ENCODE data around the gene TBCD.

- TF ChIP-seq FEZF1 (tag by site-specific recombination; IDR thresholded peaks at IDR 0.05) (no peak), HOXA7 (CRISPR knock-in tag; IDR thresholded peaks at IDR 0.05; ENCODE audit: borderline replicate concordance) (no peak), ZNF521 (tag by site-specific recombination; IDR thresholded peaks at IDR 0.05) (no peak), ZSCAN30 (tag by site-specific recombination; IDR thresholded peaks at IDR 0.05) (no peak), ZNF513 (tag by site-specific recombination; IDR thresholded peaks at IDR 0.05) (no peak), ZNF510 (tag by site-specific recombination; IDR thresholded peaks at IDR 0.05; ENCODE audit: insufficient replicate concordance) (no peak), WT1 (tag by site-specific recombination; IDR thresholded peaks at IDR 0.05) (no peak), PBX3 (CRISPR knock-in tag; IDR thresholded peaks at IDR 0.05) (no peak), ZNF24 (tag by site-specific recombination; IDR thresholded peaks at IDR 0.05) (no peak), KLF9 (tag by site-specific recombination; IDR thresholded peaks at IDR 0.05; ENCODE audit: low read depth) (no peak)
- TF ChIP-seq, protein P1, sequence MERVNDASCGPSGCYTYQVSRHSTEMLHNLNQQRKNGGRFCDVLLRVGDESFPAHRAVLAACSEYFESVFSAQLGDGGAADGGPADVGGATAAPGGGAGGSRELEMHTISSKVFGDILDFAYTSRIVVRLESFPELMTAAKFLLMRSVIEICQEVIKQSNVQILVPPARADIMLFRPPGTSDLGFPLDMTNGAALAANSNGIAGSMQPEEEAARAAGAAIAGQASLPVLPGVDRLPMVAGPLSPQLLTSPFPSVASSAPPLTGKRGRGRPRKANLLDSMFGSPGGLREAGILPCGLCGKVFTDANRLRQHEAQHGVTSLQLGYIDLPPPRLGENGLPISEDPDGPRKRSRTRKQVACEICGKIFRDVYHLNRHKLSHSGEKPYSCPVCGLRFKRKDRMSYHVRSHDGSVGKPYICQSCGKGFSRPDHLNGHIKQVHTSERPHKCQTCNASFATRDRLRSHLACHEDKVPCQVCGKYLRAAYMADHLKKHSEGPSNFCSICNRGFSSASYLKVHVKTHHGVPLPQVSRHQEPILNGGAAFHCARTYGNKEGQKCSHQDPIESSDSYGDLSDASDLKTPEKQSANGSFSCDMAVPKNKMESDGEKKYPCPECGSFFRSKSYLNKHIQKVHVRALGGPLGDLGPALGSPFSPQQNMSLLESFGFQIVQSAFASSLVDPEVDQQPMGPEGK (tag by site-specific recombination; IDR thresholded peaks at IDR 0.05) = no peak
- TF ChIP-seq, protein P2, sequence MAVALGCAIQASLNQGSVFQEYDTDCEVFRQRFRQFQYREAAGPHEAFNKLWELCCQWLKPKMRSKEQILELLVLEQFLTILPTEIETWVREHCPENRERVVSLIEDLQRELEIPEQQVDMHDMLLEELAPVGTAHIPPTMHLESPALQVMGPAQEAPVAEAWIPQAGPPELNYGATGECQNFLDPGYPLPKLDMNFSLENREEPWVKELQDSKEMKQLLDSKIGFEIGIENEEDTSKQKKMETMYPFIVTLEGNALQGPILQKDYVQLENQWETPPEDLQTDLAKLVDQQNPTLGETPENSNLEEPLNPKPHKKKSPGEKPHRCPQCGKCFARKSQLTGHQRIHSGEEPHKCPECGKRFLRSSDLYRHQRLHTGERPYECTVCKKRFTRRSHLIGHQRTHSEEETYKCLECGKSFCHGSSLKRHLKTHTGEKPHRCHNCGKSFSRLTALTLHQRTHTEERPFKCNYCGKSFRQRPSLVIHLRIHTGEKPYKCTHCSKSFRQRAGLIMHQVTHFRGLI (tag by site-specific recombination; IDR thresholded peaks at IDR 0.05) = no peak
- TF ChIP-seq, protein P3, sequence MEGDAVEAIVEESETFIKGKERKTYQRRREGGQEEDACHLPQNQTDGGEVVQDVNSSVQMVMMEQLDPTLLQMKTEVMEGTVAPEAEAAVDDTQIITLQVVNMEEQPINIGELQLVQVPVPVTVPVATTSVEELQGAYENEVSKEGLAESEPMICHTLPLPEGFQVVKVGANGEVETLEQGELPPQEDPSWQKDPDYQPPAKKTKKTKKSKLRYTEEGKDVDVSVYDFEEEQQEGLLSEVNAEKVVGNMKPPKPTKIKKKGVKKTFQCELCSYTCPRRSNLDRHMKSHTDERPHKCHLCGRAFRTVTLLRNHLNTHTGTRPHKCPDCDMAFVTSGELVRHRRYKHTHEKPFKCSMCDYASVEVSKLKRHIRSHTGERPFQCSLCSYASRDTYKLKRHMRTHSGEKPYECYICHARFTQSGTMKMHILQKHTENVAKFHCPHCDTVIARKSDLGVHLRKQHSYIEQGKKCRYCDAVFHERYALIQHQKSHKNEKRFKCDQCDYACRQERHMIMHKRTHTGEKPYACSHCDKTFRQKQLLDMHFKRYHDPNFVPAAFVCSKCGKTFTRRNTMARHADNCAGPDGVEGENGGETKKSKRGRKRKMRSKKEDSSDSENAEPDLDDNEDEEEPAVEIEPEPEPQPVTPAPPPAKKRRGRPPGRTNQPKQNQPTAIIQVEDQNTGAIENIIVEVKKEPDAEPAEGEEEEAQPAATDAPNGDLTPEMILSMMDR (tag by site-specific recombination; IDR thresholded peaks at IDR 0.05) = no peak
These were observed 228.8 kb downstream of the TBCD start for GRCh38 chr17:82980632-82981031.

Data from HEK293 (cell line).